GM12878 (cell line): Measurements from ENCODE around the gene ADRA2B. TPM values are rescaled to one million over a fixed set of nuclear protein-coding genes. Genes with fewer than 3 reads are reported as not detected.

Source experiments
- BMI1 ChIP-seq: fragments of 450-650 bp; IDR thresholded peaks from 2 replicates; pipeline ENCODE4 v1.6.1; 2016; ENCODE audit warnings: mild to moderate bottlenecking, moderate library complexity, borderline replicate concordance
- EGR1 ChIP-seq, 2 experiments: IDR thresholded peaks; 1 replicate in 1 of 2; 2 replicates in 1 of 2; pipeline ENCODE4 v1.6.1; 2011 to 2012; ENCODE audit warnings: low read depth in 2 of 2, low read length in 2 of 2, borderline replicate concordance in 1 of 2, mild to moderate bottlenecking in 1 of 2, moderate library complexity in 1 of 2
- EP300 ChIP-seq, 2 experiments: fragments of 150-350 bp in 1 of 2; IDR thresholded peaks; 2 replicates each; pipeline ENCODE4 v1.6.1; 2011 to 2012; ENCODE audit warnings: low read depth in 2 of 2, low read length in 2 of 2, borderline replicate concordance in 1 of 2, improper control_type of control experiment in 1 of 2, inconsistent platforms in 1 of 2; ENCODE audit not compliant: control insufficient read depth in 1 of 2
- GATAD2B ChIP-seq: fragments of 450-650 bp; conservative IDR thresholded peaks from 2 replicates; pipeline ENCODE4 v1.6.1; 2017; ENCODE audit warnings: low read depth, mild to moderate bottlenecking, moderate library complexity
- IKZF2 ChIP-seq, 2 experiments: fragments of 450-650 bp; IDR thresholded peaks; 2 replicates each; pipeline ENCODE4 v1.6.1; 2017; ENCODE audit warnings: mild to moderate bottlenecking in 2 of 2, moderate library complexity in 2 of 2
- MTA2 ChIP-seq: fragments of 450-650 bp; IDR thresholded peaks from 2 replicates; pipeline ENCODE4 v1.6.1; 2016; ENCODE audit warnings: low read depth, mild to moderate bottlenecking, moderate library complexity
- MXI1 ChIP-seq: fragments of 150-350 bp; IDR thresholded peaks from 2 replicates; pipeline ENCODE4 v1.6.1; 2011; ENCODE audit warnings: low read depth, mild to moderate bottlenecking, inconsistent platforms, low read length, improper control_type of control experiment
- NR2C1 ChIP-seq: fragments of 450-650 bp; IDR thresholded peaks from 2 replicates; pipeline ENCODE4 v1.6.1; 2017; ENCODE audit warnings: antibody characterized with exemption, mild to moderate bottlenecking, moderate library complexity
- NR2C2 ChIP-seq: IDR thresholded peaks from 2 replicates; pipeline ENCODE4 v1.6.1; 2011; ENCODE audit warnings: borderline replicate concordance, low read depth; ENCODE audit not compliant: control insufficient read depth, insufficient read length
- RELA ChIP-seq: fragments of 450-650 bp; IDR thresholded peaks from 2 replicates; pipeline ENCODE4 v1.8.0; 2014; ENCODE audit warnings: borderline replicate concordance; ENCODE audit not compliant: partially characterized antibody
- SIX5 ChIP-seq: IDR thresholded peaks from 2 replicates; pipeline ENCODE4 v1.6.1; 2011; ENCODE audit warnings: mild to moderate bottlenecking, low read depth, low read length, moderate library complexity; ENCODE audit not compliant: severe bottlenecking
- SMAD5 ChIP-seq: IDR thresholded peaks from 2 replicates; pipeline ENCODE4 v1.6.1; 2016; ENCODE audit warnings: antibody characterized with exemption, low read depth
- SMARCA5 ChIP-seq: fragments of 450-650 bp; IDR thresholded peaks from 2 replicates; pipeline ENCODE4 v1.6.1; 2017; ENCODE audit warnings: mild to moderate bottlenecking
- TCF12 ChIP-seq: IDR thresholded peaks from 2 replicates; pipeline ENCODE4 v1.6.1; 2011; ENCODE audit warnings: low read depth, mild to moderate bottlenecking, low read length
- polyA plus RNA-seq, 11 experiments: library from polyadenylated mRNA; depleted of rRNA in 4 of 11; unstranded in 6 of 11; stranded (reverse) in 5 of 11; fragments of >200 nt; fragmentation: Nextera tagmentation in 4 of 11; fragmentation: Illumina TruSeq in 1 of 11; extraction: Ambion mirVana in 4 of 11; extraction: Trizol in 1 of 11; gene quantifications; 1 replicate in 1 of 11; 2 replicates in 10 of 11; pipeline versions ENCODE4 v1.2.1 to v1.2.3, GENCODE V29; 2011 to 2016; ENCODE audit warnings: inconsistent platforms in 2 of 11, missing spikeins in 2 of 11, low read depth in 1 of 11
- total RNA-seq, 4 experiments: library from RNA; depleted of rRNA in 3 of 4; stranded (reverse); fragments of >200 nt in 3 of 4; fragmentation: Illumina TruSeq in 1 of 4; extraction: Trizol in 1 of 4; gene quantifications; 2 replicates each; pipeline versions ENCODE4 v1.2.1 to v1.2.3, GENCODE V29; 2013 to 2021
- TF ChIP-seq, protein P1 (sequence below): fragments of 450-650 bp; IDR thresholded peaks from 2 replicates; pipeline ENCODE4 v1.6.1; 2017; ENCODE audit warnings: antibody characterized with exemption, mild to moderate bottlenecking, moderate library complexity
- TF ChIP-seq, protein P2 (sequence below): fragments of 450-650 bp; IDR thresholded peaks from 2 replicates; pipeline ENCODE4 v1.6.1; 2017; ENCODE audit warnings: mild to moderate bottlenecking
- TF ChIP-seq, protein P3 (sequence below): fragments of 450-650 bp; IDR thresholded peaks from 2 replicates; pipeline ENCODE4 v1.6.1; 2017; ENCODE audit warnings: mild to moderate bottlenecking, moderate library complexity

ADRA2B gene
- total and polyA plus RNA-seq, 10 of the 15 experiments (the other 5 are each of a cell fraction or from before 2014, with no cell fraction given): 0.01 to 0.10 (median 0.04) TPM; not detected in 6

- TF ChIP-seq SIX5: no peak
- TF ChIP-seq, protein P1, sequence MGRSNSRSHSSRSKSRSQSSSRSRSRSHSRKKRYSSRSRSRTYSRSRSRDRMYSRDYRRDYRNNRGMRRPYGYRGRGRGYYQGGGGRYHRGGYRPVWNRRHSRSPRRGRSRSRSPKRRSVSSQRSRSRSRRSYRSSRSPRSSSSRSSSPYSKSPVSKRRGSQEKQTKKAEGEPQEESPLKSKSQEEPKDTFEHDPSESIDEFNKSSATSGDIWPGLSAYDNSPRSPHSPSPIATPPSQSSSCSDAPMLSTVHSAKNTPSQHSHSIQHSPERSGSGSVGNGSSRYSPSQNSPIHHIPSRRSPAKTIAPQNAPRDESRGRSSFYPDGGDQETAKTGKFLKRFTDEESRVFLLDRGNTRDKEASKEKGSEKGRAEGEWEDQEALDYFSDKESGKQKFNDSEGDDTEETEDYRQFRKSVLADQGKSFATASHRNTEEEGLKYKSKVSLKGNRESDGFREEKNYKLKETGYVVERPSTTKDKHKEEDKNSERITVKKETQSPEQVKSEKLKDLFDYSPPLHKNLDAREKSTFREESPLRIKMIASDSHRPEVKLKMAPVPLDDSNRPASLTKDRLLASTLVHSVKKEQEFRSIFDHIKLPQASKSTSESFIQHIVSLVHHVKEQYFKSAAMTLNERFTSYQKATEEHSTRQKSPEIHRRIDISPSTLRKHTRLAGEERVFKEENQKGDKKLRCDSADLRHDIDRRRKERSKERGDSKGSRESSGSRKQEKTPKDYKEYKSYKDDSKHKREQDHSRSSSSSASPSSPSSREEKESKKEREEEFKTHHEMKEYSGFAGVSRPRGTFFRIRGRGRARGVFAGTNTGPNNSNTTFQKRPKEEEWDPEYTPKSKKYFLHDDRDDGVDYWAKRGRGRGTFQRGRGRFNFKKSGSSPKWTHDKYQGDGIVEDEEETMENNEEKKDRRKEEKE: peak; percentile 43
- peak; percentile 54; the same call in 1 of the 2 replicates for TF ChIP-seq GATAD2B
- no peak; the same call in 1 of the 2 replicates for TF ChIP-seq MTA2
- TF ChIP-seq SMARCA5: peak; percentile 58; the same call in 1 of the 2 replicates
- TF ChIP-seq IKZF2 (IDR thresholded peaks at IDR 0.05): peak; percentile 86 to 87
- TF ChIP-seq BMI1: peak; percentile 63; the same call in 1 of the 2 replicates
- TF ChIP-seq EGR1 (IDR thresholded peaks at IDR 0.05; ENCODE audit: borderline replicate concordance in 1 of 2, low read depth in 2 of 2, low read length in 2 of 2): peak in 1 of 2 experiments; percentile 94; a peak in 2 of 3 replicates
- no peak for TF ChIP-seq NR2C1
- peak; percentile 50 for TF ChIP-seq RELA
- TF ChIP-seq SMAD5: peak; percentile 94
- TF ChIP-seq TCF12: peak; percentile 6; the same call in 1 of the 2 replicates
- TF ChIP-seq, protein P2, sequence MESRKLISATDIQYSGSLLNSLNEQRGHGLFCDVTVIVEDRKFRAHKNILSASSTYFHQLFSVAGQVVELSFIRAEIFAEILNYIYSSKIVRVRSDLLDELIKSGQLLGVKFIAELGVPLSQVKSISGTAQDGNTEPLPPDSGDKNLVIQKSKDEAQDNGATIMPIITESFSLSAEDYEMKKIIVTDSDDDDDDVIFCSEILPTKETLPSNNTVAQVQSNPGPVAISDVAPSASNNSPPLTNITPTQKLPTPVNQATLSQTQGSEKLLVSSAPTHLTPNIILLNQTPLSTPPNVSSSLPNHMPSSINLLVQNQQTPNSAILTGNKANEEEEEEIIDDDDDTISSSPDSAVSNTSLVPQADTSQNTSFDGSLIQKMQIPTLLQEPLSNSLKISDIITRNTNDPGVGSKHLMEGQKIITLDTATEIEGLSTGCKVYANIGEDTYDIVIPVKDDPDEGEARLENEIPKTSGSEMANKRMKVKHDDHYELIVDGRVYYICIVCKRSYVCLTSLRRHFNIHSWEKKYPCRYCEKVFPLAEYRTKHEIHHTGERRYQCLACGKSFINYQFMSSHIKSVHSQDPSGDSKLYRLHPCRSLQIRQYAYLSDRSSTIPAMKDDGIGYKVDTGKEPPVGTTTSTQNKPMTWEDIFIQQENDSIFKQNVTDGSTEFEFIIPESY: peak; percentile 10; the same call in 1 of the 2 replicates
- 0 out of 4 replicates have a peak, but pooled peaks of 1 of the 2 experiments have one; percentile 22 for TF ChIP-seq EP300 (IDR thresholded peaks at IDR 0.05; ENCODE audit: borderline replicate concordance in 1 of 2, control insufficient read depth in 1 of 2, low read depth in 2 of 2, low read length in 2 of 2)
- TF ChIP-seq MXI1: peak; percentile 58; the same call in 1 of the 2 replicates
- no peak for TF ChIP-seq NR2C2
- TF ChIP-seq, protein P3, sequence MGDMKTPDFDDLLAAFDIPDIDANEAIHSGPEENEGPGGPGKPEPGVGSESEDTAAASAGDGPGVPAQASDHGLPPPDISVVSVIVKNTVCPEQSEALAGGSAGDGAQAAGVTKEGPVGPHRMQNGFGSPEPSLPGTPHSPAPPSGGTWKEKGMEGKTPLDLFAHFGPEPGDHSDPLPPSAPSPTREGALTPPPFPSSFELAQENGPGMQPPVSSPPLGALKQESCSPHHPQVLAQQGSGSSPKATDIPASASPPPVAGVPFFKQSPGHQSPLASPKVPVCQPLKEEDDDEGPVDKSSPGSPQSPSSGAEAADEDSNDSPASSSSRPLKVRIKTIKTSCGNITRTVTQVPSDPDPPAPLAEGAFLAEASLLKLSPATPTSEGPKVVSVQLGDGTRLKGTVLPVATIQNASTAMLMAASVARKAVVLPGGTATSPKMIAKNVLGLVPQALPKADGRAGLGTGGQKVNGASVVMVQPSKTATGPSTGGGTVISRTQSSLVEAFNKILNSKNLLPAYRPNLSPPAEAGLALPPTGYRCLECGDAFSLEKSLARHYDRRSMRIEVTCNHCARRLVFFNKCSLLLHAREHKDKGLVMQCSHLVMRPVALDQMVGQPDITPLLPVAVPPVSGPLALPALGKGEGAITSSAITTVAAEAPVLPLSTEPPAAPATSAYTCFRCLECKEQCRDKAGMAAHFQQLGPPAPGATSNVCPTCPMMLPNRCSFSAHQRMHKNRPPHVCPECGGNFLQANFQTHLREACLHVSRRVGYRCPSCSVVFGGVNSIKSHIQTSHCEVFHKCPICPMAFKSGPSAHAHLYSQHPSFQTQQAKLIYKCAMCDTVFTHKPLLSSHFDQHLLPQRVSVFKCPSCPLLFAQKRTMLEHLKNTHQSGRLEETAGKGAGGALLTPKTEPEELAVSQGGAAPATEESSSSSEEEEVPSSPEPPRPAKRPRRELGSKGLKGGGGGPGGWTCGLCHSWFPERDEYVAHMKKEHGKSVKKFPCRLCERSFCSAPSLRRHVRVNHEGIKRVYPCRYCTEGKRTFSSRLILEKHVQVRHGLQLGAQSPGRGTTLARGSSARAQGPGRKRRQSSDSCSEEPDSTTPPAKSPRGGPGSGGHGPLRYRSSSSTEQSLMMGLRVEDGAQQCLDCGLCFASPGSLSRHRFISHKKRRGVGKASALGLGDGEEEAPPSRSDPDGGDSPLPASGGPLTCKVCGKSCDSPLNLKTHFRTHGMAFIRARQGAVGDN: peak; percentile 53
Observed at GRCh38 chr2:96142217-96143113, 26.1 kb upstream of the ADRA2B start (continued).
